Upper lobe of right lung (tissue), 1 donor: ENCODE data around the gene PLIN3. TPM values are rescaled to one million over a fixed set of nuclear protein-coding genes. Genes with fewer than 3 reads are reported as not detected.

ENCODE experiments used
- ATAC-seq: fragments of 200-7000 bp; cut with Tn5 transposase; one replicate; pipeline ENCODE4 v1.9.1; 2020; ENCODE audit warnings: mild to moderate bottlenecking, moderate library complexity
- DNase-seq: peaks from one replicate; pipeline ENCODE4 v3.0.0-alpha.2; 2020
- H3K27ac ChIP-seq: fragments of 200-600 bp; one replicate; pipeline ENCODE4 v1.8.0; 2022
- H3K27me3 ChIP-seq: fragments of 200-600 bp; one replicate; pipeline ENCODE4 v1.8.0; 2022; ENCODE audit warnings: mild to moderate bottlenecking
- H3K36me3 ChIP-seq: fragments of 200-600 bp; one replicate; pipeline ENCODE4 v1.8.0; 2022
- H3K4me1 ChIP-seq: fragments of 200-600 bp; one replicate; pipeline ENCODE4 v1.8.0; 2022
- H3K4me3 ChIP-seq: fragments of 200-600 bp; one replicate; pipeline ENCODE4 v1.8.0; 2022; ENCODE audit warnings: mild to moderate bottlenecking
- H3K9me3 ChIP-seq: fragments of 200-600 bp; one replicate; pipeline ENCODE4 v1.8.0; 2022
- intact Hi-C: fragments of 100-400 bp; cut with DNase I; formaldehyde crosslinking; loops from one replicate; pipeline ENCODE4 v1.11.0; 2022
- total RNA-seq: library from RNA; stranded (reverse); fragmentation: NEBNext Ultra II Directional; extraction: Animal tissue kit (Norgen Biotek cat#: 25700); gene quantifications from one replicate; pipeline ENCODE4 v1.2.1, GENCODE V29; 2021
- TF ChIP-seq, protein P1 (sequence below): fragments of 200-600 bp; IDR thresholded peaks from one replicate; pipeline ENCODE4 v1.8.0; 2022; ENCODE audit warnings: antibody characterized with exemption
- donor health status: DM: no; HTN: yes; CAD: no; lungs with severe emphysema.

The PLIN3 gene
- total RNA-seq, 1 donor from 2014 or later, result 31.9 TPM

DNA sequence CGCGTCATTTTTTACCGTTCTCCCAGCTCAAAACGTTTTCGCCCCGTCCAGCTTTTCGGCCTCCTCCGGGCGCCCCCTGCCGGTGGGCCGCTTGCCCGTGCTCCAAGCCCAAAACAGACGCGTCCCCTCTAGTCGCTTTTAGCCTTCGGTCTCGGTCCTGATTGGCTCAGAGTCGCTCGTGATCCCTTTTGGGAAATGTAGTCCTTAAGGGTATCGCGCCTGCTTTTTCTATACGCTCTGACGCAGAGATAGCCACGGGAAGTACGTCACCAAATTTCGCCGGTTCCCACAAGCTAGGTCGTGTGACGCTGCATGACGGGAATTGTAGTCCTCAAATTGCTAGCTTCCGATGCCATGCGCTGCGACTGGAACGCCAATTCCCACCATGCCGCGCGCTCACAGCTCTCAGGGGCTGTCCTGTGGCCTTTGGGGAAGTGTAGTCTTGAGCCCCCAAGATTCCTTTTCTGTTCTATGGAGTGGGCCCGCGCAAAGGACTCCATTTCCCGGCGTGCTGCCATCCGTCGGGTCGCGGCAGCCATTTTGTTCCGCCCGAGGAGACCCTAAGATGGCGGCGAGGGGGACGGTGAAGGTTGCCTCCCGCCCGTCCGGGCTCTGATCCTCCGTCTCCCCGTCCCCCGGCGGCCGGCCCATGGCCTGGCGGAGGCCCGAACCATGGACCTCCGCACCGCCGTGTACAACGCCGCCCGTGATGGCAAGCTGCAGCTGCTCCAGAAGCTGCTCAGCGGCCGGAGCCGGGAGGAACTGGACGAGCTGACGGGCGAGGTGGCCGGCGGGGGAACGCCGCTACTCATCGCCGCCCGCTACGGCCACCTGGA is 76.1 kb downstream of the PLIN3 start, which contains the start of gene FEM1A:
Gene FEM1A, plus strand, starts transcription at position 552 of the 836 bp plus-strand sequence. Its CDS starts 121 bp downstream, at position 673.
- Histone ChIP-seq H3K27me3 (no peaks in the 10 kb centered on the region), H3K27ac (peak within 1 kb of the TSS; percentile 92), H3K9me3 (no peaks in the 10 kb centered on the region), H3K36me3 (peaks cover 38% of the 10 kb centered on the region), H3K4me3 (peak within 1 kb of the TSS; percentile 88), H3K4me1 (peaks cover 27% of the 10 kb centered on the region)
- intact Hi-C loops, result no loop called here
- TF ChIP-seq, protein P1, sequence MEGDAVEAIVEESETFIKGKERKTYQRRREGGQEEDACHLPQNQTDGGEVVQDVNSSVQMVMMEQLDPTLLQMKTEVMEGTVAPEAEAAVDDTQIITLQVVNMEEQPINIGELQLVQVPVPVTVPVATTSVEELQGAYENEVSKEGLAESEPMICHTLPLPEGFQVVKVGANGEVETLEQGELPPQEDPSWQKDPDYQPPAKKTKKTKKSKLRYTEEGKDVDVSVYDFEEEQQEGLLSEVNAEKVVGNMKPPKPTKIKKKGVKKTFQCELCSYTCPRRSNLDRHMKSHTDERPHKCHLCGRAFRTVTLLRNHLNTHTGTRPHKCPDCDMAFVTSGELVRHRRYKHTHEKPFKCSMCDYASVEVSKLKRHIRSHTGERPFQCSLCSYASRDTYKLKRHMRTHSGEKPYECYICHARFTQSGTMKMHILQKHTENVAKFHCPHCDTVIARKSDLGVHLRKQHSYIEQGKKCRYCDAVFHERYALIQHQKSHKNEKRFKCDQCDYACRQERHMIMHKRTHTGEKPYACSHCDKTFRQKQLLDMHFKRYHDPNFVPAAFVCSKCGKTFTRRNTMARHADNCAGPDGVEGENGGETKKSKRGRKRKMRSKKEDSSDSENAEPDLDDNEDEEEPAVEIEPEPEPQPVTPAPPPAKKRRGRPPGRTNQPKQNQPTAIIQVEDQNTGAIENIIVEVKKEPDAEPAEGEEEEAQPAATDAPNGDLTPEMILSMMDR, result peak; percentile 100
- ATAC-seq, result peak; percentile 99
- peak; percentile 99 for DNase-seq

Other genes with a start within 250 kb of the PLIN3 start
- 11.9 TPM for gene TNFAIP8L1, start 228.2 kb downstream of the PLIN3 start, total RNA-seq
- gene MYDGF, start 197.3 kb downstream of the PLIN3 start, total RNA-seq, result 94.2 TPM
- 75.8 TPM for gene DPP9, start 143.8 kb downstream of the PLIN3 start, total RNA-seq
- gene FEM1A, start 75.9 kb downstream of the PLIN3 start, total RNA-seq, result 12.4 TPM
- 16.6 TPM for gene TICAM1, start 36.0 kb downstream of the PLIN3 start, total RNA-seq
- not detected for gene ARRDC5, start 35.2 kb upstream of the PLIN3 start, total RNA-seq
- gene UHRF1, start 41.8 kb upstream of the PLIN3 start, total RNA-seq, result 0.90 TPM
- 39.0 TPM for gene KDM4B, start 101.4 kb upstream of the PLIN3 start, total RNA-seq